Mesendoderm (in vitro differentiated cells): ENCODE results near the gene MYO16.
A peak's percentile ranks its signal among the peaks of the same experiment; 100 is the strongest.

Experiments
- DNase-seq: peaks from one replicate; pipeline ENCODE4 v3.0.0; 2013
- H2AK5ac ChIP-seq: 2 replicates; pipeline ENCODE4 v1.6.1; 2013; ENCODE audit warnings: low read length, inconsistent platforms
- H2BK120ac ChIP-seq: 2 replicates; pipeline ENCODE4 v1.6.1; 2013; ENCODE audit warnings: low read depth, mild to moderate bottlenecking, low read length, moderate library complexity, mixed read lengths
- H2BK15ac ChIP-seq: replicated peaks from 2 replicates; pipeline ENCODE4 v1.6.1; 2013; ENCODE audit warnings: low read depth, mild to moderate bottlenecking, moderate library complexity
- H2BK5ac ChIP-seq: 2 replicates; pipeline ENCODE4 v1.6.1; 2013; ENCODE audit warnings: low read length, inconsistent platforms
- H3K18ac ChIP-seq: 2 replicates; pipeline ENCODE4 v1.6.1; 2013; ENCODE audit warnings: mild to moderate bottlenecking, low read length, mixed read lengths
- H3K23ac ChIP-seq: one replicate; pipeline ENCODE4 v1.6.1; 2013; ENCODE audit warnings: low read length
- H3K27ac ChIP-seq: 2 replicates; pipeline ENCODE4 v1.5.1; 2013; ENCODE audit warnings: low read depth, mild to moderate bottlenecking, inconsistent platforms, low read length, moderate library complexity
- H3K27me3 ChIP-seq: 2 replicates; pipeline ENCODE4 v1.6.1; 2013; ENCODE audit warnings: low read length, control low read depth, mild to moderate bottlenecking, inconsistent platforms; ENCODE audit not compliant: insufficient read depth, poor library complexity
- H3K36me3 ChIP-seq: 2 replicates; pipeline ENCODE4 v1.6.1; 2013; ENCODE audit warnings: low read length, inconsistent platforms; ENCODE audit not compliant: control insufficient read depth, insufficient read depth
- H3K4ac ChIP-seq: one replicate; pipeline ENCODE4 v1.6.1; 2013; ENCODE audit warnings: low read depth, mild to moderate bottlenecking, low read length, moderate library complexity
- H3K4me1 ChIP-seq: 2 replicates; pipeline ENCODE4 v1.6.1; 2013; ENCODE audit warnings: low read depth, low read length, inconsistent platforms; ENCODE audit not compliant: control insufficient read depth
- H3K4me2 ChIP-seq: 2 replicates; pipeline ENCODE4 v1.6.1; 2013; ENCODE audit warnings: low read length
- H3K4me3 ChIP-seq: 2 replicates; pipeline ENCODE4 v1.5.1; 2013; ENCODE audit warnings: mild to moderate bottlenecking, low read length
- H3K56ac ChIP-seq: one replicate; pipeline ENCODE4 v1.6.1; 2013; ENCODE audit warnings: low read length
- H3K79me1 ChIP-seq: 2 replicates; pipeline ENCODE4 v1.6.1; 2013; ENCODE audit warnings: low read length, inconsistent platforms
- H3K79me2 ChIP-seq: 2 replicates; pipeline ENCODE4 v1.6.1; 2013; ENCODE audit warnings: mild to moderate bottlenecking, low read length; ENCODE audit not compliant: control insufficient read depth, insufficient read depth
- H3K9ac ChIP-seq: 2 replicates; pipeline ENCODE4 v1.6.1; 2013; ENCODE audit warnings: low read length, inconsistent platforms
- H4K5ac ChIP-seq: one replicate; pipeline ENCODE4 v1.6.1; 2013; ENCODE audit warnings: low read length
- H4K8ac ChIP-seq: one replicate; pipeline ENCODE4 v1.6.1; 2013; ENCODE audit warnings: low read depth, mild to moderate bottlenecking, control low read depth, low read length, moderate library complexity
- WGBS: extraction: QIAGEN DNeasy Blood & Tissue Kit; methylation state at CpG from one replicate; pipeline ENCODE4 v1.1.7; 2013; ENCODE audit warnings: low lambda C conversion rate, missing lambda C conversion rate; ENCODE audit not compliant: insufficient coverage; ENCODE audit errors: extremely low coverage; 5-methylcytosine and 5-hydroxymethylcytosine counted together

The MYO16 gene

DNA sequence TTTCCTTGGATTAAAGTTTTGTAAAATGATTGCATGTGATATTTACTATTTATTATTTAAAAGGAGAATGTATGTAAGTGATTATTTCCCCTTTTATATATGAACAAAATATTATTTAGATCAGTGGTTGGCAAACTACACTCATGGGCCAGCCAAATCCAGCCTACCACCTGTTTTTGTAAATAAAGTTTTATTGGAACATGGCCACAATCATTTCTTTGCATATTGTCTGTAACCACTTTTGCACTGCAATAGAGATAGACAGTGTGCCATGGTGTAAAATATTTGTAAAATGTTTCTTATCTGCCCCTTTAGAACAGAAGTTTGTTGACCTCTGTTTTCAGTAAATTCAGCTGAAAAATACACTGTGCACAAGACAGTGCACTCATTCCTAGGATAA lies 426.4 kb downstream of the MYO16 start:
- no peak overlapping the region for H4K5ac ChIP-seq
- H3K79me2 ChIP-seq, result no peaks in the 10 kb centered on the region
- no peak overlapping the region for H3K4me2 ChIP-seq
- no peak overlapping the region for H4K8ac ChIP-seq
- no peaks in the 10 kb centered on the region for H3K27me3 ChIP-seq
- H3K4ac ChIP-seq, result no peak overlapping the region
- H3K56ac ChIP-seq, result no peak overlapping the region
- no peak overlapping the region for H2BK120ac ChIP-seq
- H3K9ac ChIP-seq, result no peak overlapping the region
- no peak for DNase-seq
- H3K18ac ChIP-seq, result no peak overlapping the region
- no peaks in the 10 kb centered on the region for H3K4me1 ChIP-seq
- no peaks in the 10 kb centered on the region for H3K36me3 ChIP-seq
- H2BK5ac ChIP-seq, result no peak overlapping the region
- H2BK15ac ChIP-seq, result no peak overlapping the region
- no peaks in the 10 kb centered on the region for H3K79me1 ChIP-seq
- no peak overlapping the region for H3K27ac ChIP-seq
- no peak overlapping the region for H3K4me3 ChIP-seq
- H2AK5ac ChIP-seq, result no peak overlapping the region
- H3K23ac ChIP-seq, result no peak overlapping the region

DNA sequence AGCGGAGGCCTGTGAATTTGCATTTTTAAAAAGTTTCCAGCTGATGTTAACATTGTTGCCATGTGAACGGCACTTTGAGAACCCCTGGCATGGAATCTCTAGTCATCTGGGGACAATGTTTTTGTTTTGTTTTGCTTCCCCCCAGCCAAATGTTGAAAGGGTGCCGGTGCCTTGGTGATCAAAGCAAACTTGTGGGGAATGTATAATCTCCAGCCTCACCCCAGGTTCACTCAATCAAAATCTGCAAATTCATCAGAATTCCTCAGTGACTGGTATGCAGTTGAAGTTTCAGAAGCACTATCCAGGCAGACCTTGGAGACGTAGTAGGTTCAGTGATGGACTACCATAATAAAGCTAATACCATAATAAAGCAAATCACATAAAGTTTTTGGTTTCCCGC lies 428.7 kb downstream of the MYO16 start:
- no peak overlapping the region for H2BK5ac ChIP-seq
- no peaks in the 10 kb centered on the region for H3K36me3 ChIP-seq
- no peak overlapping the region for H3K4ac ChIP-seq
- H2BK120ac ChIP-seq, result no peak overlapping the region
- no peak overlapping the region for H3K23ac ChIP-seq
- no peaks in the 10 kb centered on the region for H3K79me2 ChIP-seq
- no peak overlapping the region for H4K5ac ChIP-seq
- no peak overlapping the region for H3K56ac ChIP-seq
- H2BK15ac ChIP-seq, result no peak overlapping the region
- no peaks in the 10 kb centered on the region for H3K27me3 ChIP-seq
- WGBS, result no CpG with 5 or more reads among the region's 5 CpGs
- no peaks in the 10 kb centered on the region for H3K4me1 ChIP-seq
- H3K4me3 ChIP-seq, result no peak overlapping the region
- no peak overlapping the region for H4K8ac ChIP-seq
- H3K79me1 ChIP-seq, result no peaks in the 10 kb centered on the region
- no peak overlapping the region for H2AK5ac ChIP-seq
- peak; percentile 24 for DNase-seq
- H3K9ac ChIP-seq, result no peak overlapping the region
- H3K27ac ChIP-seq, result no peak overlapping the region
- no peak overlapping the region for H3K4me2 ChIP-seq
- H3K18ac ChIP-seq, result no peak overlapping the region

DNA sequence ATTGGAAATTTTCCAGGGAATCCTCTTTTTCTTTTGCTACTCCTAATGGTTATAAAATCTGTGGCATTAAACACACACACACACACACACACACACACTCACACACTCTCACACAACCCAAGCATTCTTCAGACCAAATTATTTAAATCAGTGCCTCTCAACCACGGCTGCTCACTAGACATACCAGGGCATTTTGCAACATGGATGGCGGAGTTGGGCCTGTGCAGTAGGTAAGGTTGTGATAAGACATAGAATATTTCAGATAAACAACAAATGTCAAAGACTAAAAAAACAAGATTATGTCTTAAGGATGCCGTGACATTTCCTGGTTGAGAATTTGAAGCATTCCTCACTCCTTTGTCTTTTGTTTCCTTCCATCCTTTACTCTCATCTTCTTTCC lies 443.1 kb downstream of the MYO16 start:
- H2BK120ac ChIP-seq, result no peak overlapping the region
- H3K4me1 ChIP-seq, result no peaks in the 10 kb centered on the region
- H2AK5ac ChIP-seq, result no peak overlapping the region
- no peak overlapping the region for H4K5ac ChIP-seq
- no peaks in the 10 kb centered on the region for H3K36me3 ChIP-seq
- H2BK15ac ChIP-seq, result no peak overlapping the region
- no peak overlapping the region for H3K27ac ChIP-seq
- H3K18ac ChIP-seq, result no peak overlapping the region
- DNase-seq, result no peak
- no peak overlapping the region for H3K9ac ChIP-seq
- no peak overlapping the region for H2BK5ac ChIP-seq
- no peak overlapping the region for H3K23ac ChIP-seq
- H3K79me1 ChIP-seq, result no peaks in the 10 kb centered on the region
- no CpG with 5 or more reads among the region's 3 CpGs for WGBS
- H3K79me2 ChIP-seq, result no peaks in the 10 kb centered on the region
- no peak overlapping the region for H3K4ac ChIP-seq
- no peak overlapping the region for H4K8ac ChIP-seq
- no peak overlapping the region for H3K4me2 ChIP-seq
- H3K4me3 ChIP-seq, result no peak overlapping the region
- no peak overlapping the region for H3K56ac ChIP-seq
- no peaks in the 10 kb centered on the region for H3K27me3 ChIP-seq

DNA sequence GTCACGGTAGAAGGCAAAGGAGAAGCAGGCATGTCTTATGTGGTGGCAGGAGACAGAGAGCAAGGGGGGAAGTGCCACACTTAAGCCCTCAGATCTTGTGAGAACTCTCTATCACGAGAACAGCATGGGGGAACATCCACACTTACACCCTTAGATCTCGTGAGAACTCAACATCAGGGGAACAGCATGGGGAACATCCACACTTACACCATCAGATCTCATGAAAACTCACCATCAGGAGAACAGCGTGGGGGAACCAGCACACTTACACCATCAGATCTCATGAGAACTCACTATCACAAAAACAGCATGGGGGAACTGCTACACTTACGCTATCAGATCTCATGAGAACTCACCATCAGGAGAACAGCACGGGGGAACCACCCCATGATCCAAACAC lies 445.0 kb downstream of the MYO16 start:
- Histone ChIP-seq H3K27ac (no peak overlapping the region), H3K79me1 (no peaks in the 10 kb centered on the region), H2BK5ac (no peak overlapping the region), H3K9ac (no peak overlapping the region), H3K4me2 (no peak overlapping the region), H2AK5ac (no peak overlapping the region), H3K23ac (no peak overlapping the region), H3K36me3 (no peaks in the 10 kb centered on the region), H3K79me2 (no peaks in the 10 kb centered on the region), H4K5ac (no peak overlapping the region), H3K4me3 (no peak overlapping the region), H2BK120ac (no peak overlapping the region), H3K18ac (no peak overlapping the region), H3K4me1 (no peaks in the 10 kb centered on the region), H2BK15ac (no peak overlapping the region), H3K4ac (no peak overlapping the region), H4K8ac (no peak overlapping the region), H3K56ac (no peak overlapping the region), H3K27me3 (no peaks in the 10 kb centered on the region)
- no CpG with 5 or more reads among the region's 6 CpGs for WGBS
- peak; percentile 51 for DNase-seq

DNA sequence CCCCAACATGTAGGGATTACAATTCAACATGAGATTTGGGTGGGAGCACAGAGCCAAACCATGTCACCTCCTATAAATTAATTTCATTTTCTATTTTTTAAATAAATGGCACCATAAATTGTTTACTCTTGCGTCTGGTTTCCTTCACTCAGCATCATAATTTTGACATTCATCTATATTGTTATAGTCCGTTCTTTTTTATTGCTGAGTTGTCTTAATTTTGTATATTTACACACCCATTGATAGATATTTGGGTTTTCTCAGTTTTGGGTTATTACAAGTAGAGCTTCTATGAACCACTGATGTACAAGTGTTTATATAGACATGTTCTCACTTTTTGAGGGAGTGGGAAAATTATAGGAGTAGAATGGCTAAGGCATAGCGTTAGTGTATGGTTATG lies 445.4 kb downstream of the MYO16 start:
- no peak for DNase-seq
- Histone ChIP-seq H2BK5ac (no peak overlapping the region), H3K9ac (no peak overlapping the region), H3K23ac (no peak overlapping the region), H3K79me2 (no peaks in the 10 kb centered on the region), H3K18ac (no peak overlapping the region), H3K4me2 (no peak overlapping the region), H3K4me1 (no peaks in the 10 kb centered on the region), H3K79me1 (no peaks in the 10 kb centered on the region), H3K36me3 (no peaks in the 10 kb centered on the region), H2BK15ac (no peak overlapping the region), H2AK5ac (no peak overlapping the region), H3K4me3 (no peak overlapping the region), H4K5ac (no peak overlapping the region), H3K56ac (no peak overlapping the region), H3K27ac (no peak overlapping the region), H3K27me3 (no peaks in the 10 kb centered on the region), H2BK120ac (no peak overlapping the region), H4K8ac (no peak overlapping the region), H3K4ac (no peak overlapping the region)
- WGBS, result no CpG with 5 or more reads among the region's 3 CpGs

DNA sequence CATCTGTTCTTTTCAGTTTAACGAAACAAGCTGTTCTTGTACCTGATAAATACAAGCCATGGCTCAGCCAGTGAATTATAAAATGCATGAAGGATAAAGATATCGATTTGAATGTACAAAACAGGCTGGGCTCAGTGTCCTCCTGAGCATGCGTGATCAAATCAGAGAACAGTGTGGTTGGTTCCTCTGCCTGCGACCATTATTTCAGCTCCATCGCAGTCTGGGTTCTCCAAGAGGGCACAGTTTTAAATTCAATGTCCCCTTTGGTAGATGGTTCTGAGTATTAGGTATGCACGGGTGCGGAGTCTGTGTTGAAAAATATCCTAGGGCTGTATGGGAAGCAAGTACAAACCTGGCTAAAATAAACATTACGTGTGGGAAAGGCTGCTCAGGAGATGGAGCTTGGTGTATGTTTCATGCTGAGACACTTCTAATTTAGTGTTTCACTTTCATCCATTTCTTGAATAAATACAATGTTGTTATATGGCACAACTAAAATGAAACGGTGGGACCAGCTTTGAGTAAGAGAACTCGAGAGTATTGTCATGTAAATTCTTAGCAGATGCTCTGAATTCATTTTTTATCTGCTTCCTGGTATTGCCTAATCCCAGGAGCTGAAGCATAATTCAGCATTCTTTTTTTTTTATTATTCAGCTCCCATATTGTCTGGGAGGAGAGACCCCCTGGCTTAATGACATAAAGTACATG lies 458.7 kb downstream of the MYO16 start:
- Histone ChIP-seq H2BK120ac (no peak overlapping the region), H3K79me1 (no peaks in the 10 kb centered on the region), H3K4me2 (no peak overlapping the region), H3K23ac (no peak overlapping the region), H3K4ac (no peak overlapping the region), H4K8ac (no peak overlapping the region), H3K9ac (no peak overlapping the region), H3K4me3 (no peak overlapping the region), H2BK5ac (no peak overlapping the region), H3K4me1 (no peaks in the 10 kb centered on the region), H2BK15ac (no peak overlapping the region), H3K79me2 (no peaks in the 10 kb centered on the region), H2AK5ac (no peak overlapping the region), H4K5ac (no peak overlapping the region), H3K27ac (no peak overlapping the region), H3K56ac (no peak overlapping the region), H3K27me3 (no peaks in the 10 kb centered on the region), H3K18ac (no peak overlapping the region), H3K36me3 (no peaks in the 10 kb centered on the region)
- DNase-seq, result no peak
- no CpG with 5 or more reads among the region's 10 CpGs for WGBS
